Coronary artery (tissue), 2 donors: ENCODE results near the gene CCT6A.
"Not testable (repeated sequence)": the region's sequence is repeated elsewhere in the genome, so short reads cannot be mapped to it uniquely, and the experiment has no call there.

Experiments used
- DNase-seq: peaks from one replicate; pipeline ENCODE4 v3.0.0-alpha.2; 2017; ENCODE audit warnings: low spot score
- H3K27ac ChIP-seq, 2 donors: fragments of 200-600 bp; sonication (generic); one replicate each; pipeline ENCODE4 v1.5.1; 2016 to 2019
- H3K4me3 ChIP-seq: fragments of 200-600 bp; sonication (generic); 2 replicates; pipeline ENCODE4 v1.5.1; 2016; ENCODE audit warnings: mild to moderate bottlenecking, moderate library complexity
- TF ChIP-seq, protein P1 (sequence below): fragments of 200-600 bp; sonication (generic); IDR thresholded peaks from one replicate; pipeline ENCODE4 v1.5.1; 2019; ENCODE audit warnings: antibody characterized with exemption

Gene CCT6A

DNA sequence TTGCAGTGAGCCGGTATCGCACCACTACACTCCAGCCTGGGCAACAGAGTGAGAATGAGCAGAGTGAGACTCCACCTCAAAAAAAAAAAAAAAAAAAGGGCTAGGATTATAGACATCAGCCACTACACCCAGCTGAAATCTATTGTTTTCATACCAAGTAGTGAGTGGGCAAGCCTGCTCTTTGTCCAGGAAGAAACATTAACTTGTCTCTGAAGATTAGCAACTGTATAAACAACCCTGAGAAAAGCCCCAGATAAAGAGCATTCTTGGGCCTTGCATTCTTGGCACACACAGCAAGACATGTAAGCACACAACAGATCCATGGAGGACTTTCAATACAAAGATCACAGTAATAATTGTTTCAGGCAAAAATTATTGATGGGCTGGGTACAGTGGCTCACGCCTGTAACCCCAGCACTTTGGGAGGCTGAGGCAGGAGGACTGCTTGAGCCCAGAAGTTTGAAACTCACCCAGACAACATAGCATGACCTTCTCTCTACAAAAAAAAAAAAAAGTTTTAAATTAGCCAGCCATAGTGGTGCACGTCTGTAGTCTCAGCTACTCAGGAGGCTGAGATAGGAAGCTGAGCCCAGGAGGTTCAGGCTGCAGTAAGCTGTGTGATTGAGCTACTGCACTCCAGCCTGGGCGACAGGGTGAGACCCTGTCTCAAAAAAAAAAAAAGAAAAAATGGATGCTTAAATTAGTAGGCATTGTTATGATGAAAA, 4.7 kb upstream of the CCT6A start:
- no peak for DNase-seq

DNA sequence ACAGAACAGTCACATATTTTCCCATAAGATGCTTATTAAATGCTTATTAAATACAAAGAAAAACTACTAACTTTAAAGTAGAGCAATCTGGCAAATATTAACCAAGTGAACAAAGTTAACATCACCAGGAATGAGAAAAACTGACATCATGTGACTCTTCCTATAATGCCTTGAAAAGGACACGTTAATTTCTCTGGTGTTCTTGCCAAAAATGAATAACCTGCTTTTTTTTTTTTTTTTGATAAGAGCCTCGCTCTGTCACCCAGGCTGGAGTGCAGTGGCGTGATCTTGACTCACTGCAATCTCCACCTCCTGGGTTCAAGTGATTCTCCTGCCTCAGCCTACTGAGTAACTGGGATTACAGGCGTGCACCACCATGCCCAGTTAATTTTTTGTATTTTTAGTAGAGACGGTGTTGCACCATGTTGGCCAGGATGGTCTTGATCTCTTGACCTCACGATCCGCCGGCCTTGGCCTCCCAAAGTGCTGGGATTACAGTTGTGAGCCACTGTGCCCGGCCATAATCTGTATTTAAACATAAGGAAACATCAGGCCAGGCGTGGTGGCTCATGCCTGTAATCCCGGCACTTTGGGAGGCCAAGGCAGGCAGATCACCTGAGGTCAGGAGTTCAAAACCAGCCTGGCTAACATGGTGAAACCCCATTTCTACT, 4.0 kb upstream of the CCT6A start:
- H3K4me3 ChIP-seq, DNase-seq: not testable (repeated sequence)

More for the DNA sequence above, 4.7 kb upstream of the CCT6A start:
- peak overlapping the region; percentile 37 to 52 for H3K27ac ChIP-seq
- no peak overlapping the region for H3K4me3 ChIP-seq
- TF ChIP-seq, protein P1, sequence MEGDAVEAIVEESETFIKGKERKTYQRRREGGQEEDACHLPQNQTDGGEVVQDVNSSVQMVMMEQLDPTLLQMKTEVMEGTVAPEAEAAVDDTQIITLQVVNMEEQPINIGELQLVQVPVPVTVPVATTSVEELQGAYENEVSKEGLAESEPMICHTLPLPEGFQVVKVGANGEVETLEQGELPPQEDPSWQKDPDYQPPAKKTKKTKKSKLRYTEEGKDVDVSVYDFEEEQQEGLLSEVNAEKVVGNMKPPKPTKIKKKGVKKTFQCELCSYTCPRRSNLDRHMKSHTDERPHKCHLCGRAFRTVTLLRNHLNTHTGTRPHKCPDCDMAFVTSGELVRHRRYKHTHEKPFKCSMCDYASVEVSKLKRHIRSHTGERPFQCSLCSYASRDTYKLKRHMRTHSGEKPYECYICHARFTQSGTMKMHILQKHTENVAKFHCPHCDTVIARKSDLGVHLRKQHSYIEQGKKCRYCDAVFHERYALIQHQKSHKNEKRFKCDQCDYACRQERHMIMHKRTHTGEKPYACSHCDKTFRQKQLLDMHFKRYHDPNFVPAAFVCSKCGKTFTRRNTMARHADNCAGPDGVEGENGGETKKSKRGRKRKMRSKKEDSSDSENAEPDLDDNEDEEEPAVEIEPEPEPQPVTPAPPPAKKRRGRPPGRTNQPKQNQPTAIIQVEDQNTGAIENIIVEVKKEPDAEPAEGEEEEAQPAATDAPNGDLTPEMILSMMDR = no peak

DNA sequence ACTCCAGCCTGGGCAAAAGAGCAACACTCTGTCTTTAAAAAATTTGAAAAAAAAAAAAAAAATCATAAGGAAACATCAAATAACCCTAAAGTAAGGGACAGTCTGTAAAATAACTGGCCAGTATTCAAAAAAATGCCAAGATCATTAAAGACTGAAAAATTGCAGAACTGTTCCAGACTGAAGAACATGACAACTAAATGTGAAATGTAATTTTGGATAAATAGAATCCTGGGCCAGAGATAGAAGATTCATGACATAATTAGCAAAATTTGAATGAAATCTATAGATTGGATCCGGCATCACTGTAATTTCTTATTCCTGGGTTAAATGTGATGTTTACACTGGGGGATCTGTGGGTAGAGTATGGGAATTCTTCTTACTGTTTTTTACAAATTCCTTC, 3.3 kb upstream of the CCT6A start:
- no peak for DNase-seq
- Histone ChIP-seq H3K4me3 (no peak overlapping the region), H3K27ac (no peak overlapping the region)
- TF ChIP-seq, protein P1 = no peak

More for the DNA sequence above, 4.0 kb upstream of the CCT6A start:
- H3K27ac ChIP-seq = not testable (repeated sequence)

DNA sequence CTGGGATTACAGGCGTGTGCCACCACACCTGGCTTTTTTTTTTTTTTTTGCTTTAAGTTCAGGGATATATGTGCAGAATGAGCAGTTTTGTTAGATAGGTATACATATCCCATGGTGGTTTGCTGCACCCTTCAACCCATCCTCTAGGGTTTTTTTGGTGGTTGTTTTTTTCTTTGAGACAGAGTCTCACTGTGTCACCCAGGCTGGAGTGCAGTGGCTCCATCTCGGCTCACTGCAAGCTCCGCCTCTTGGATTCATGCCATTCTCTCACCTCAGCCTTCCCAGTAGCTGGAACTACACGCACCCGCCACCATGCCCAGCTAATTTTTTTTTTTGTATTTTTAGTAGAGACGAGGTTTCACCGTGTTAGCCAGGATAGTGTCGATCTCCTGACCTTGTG, 2.8 kb upstream of the CCT6A start:
- not testable (repeated sequence) for H3K4me3 ChIP-seq, DNase-seq, H3K27ac ChIP-seq

DNA sequence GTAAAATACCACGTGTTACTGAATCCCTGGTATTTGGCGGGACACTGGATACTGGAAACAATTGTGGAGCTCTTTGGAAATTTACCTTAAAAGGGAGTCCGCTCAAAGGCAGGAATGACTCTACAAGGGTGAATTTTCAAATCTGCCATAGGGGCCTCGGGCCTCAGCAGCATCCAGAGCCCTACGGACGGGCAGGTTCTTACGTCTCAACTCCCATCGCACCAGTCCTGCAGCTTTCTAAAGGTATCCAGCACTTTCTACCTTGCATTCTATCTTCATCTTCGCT, 569 bp upstream of the CCT6A start:
- H3K27ac ChIP-seq = peak overlapping the region; percentile 77 to 82
- peak overlapping the region; percentile 74 for H3K4me3 ChIP-seq
- TF ChIP-seq, protein P1 = no peak
- no peak for DNase-seq

DNA sequence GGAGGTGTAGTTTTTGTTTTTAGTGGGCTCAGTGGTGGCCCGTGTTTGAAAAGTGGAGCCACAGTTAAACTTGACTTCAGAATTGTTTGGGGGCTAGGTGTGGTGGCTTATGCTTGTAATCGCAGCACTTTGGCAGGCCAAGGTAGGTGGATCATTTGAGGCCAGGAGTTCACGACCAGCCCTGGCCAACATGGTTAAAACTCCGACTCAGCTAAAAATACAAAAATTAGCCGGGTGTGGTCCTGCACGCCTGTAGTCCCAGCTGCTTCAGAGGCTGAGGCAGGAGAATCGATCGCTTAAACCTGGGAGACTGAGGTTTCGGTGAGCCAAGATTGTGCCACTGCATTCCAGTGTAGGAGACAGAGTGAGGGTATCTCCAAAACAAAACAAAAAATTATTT, 1.8 kb downstream of the CCT6A start:
- no peak overlapping the region for H3K27ac ChIP-seq
- no peak overlapping the region for H3K4me3 ChIP-seq
- no peak for DNase-seq
- TF ChIP-seq, protein P1 = no peak

DNA sequence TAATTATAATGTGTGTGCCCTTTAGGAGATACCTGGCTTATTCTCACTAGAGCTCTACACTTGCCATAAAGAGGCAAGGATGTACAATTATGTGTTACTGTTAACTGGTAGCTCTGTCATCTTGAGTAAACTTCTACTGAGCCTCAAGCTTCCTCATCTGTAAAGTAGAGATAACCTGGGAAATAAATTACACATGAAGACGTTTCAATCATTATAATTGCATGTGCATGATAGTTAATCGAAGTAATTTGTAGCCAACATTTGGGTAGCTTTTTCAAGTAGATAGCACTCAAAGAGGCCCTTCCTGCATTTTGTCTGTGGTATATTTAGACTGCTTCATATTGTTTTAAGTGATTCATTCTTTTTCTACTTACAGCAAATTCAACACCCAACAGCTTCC, 2.4 kb downstream of the CCT6A start:
- TF ChIP-seq, protein P1 = no peak
- H3K4me3 ChIP-seq = no peak overlapping the region
- no peak for DNase-seq
- H3K27ac ChIP-seq = no peak overlapping the region

DNA sequence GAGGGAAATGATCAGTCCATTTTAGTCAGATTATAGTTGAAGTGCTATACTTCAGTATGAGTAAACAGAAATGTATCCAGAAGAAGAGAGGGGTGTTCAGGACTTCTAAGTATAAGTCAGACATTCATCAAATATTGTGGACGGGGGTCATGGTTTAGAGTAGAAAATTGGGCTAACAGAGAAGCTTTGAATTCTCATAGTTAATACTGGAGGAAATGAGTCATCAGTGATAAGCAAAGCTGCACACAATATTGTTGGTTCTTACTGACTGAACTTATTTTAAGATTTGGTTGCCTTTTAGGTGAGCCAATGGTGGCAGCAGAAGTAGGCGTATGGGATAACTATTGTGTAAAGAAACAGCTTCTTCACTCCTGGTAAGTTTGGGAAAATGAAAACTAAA, 10.8 kb downstream of the CCT6A start:
- H3K4me3 ChIP-seq = no peak overlapping the region
- DNase-seq = no peak
- TF ChIP-seq, protein P1 = no peak
- peak overlapping the region in 1 of 2 donors; percentile 24 for H3K27ac ChIP-seq
